ENCODE results near the gene NPAT.

- TF ChIP-seq EP300 (IDR thresholded peaks at IDR 0.05) = no peak
- TF ChIP-seq CTCF (IDR thresholded peaks at IDR 0.05) = no peak
- TF ChIP-seq POLR2AphosphoS5 (IDR thresholded peaks at IDR 0.05) = no peak
These were observed 16.3 kb downstream of the NPAT start for GRCh38 chr11:108206171-108206570.

Measured in upper lobe of left lung (tissue), 4 donors.